Natural killer cell (primary cell): ENCODE data around the gene EEIG2. TPM values are rescaled to one million over a fixed set of nuclear protein-coding genes. Genes with fewer than 3 reads are reported as not detected.

ENCODE experiments used
- ATAC-seq, 3 donors: fragments of 150-1000 bp in 2 of 3; fragments of 200-7000 bp in 1 of 3; cut with Tn5 transposase; 1 replicate in 1 of 3; 2 replicates in 2 of 3; pipeline ENCODE4 v1.10.0; 2021; ENCODE audit warnings: mild to moderate bottlenecking in 2 of 3, moderate library complexity in 2 of 3
- DNase-seq, 2 donors: peaks; one replicate each; pipeline versions ENCODE4 v3.0.0 to v3.0.0-alpha.2; 2013 to 2021; ENCODE audit warnings: mixed read lengths in 1 of 2
- H3K27ac ChIP-seq: one replicate; pipeline ENCODE4 v1.5.1; 2013; ENCODE audit warnings: mild to moderate bottlenecking, low read length
- H3K27me3 ChIP-seq: one replicate; pipeline ENCODE4 v1.6.1; 2013; ENCODE audit warnings: low read length; ENCODE audit not compliant: control insufficient read depth, insufficient read depth
- H3K36me3 ChIP-seq: one replicate; pipeline ENCODE4 v1.6.1; 2013; ENCODE audit warnings: low read length; ENCODE audit not compliant: control insufficient read depth, insufficient read depth
- H3K4me1 ChIP-seq: one replicate; pipeline ENCODE4 v1.6.1; 2013; ENCODE audit warnings: low read length; ENCODE audit not compliant: control insufficient read depth, insufficient read depth
- H3K4me3 ChIP-seq: one replicate; pipeline ENCODE4 v1.5.1; 2013; ENCODE audit warnings: low read length
- H3K9me3 ChIP-seq: one replicate; pipeline ENCODE4 v1.6.1; 2013; ENCODE audit warnings: low read length; ENCODE audit not compliant: control insufficient read depth, insufficient read depth
- H3K27ac Mint-ChIP-seq, 2 donors: one replicate each; pipeline ENCODE4 v1.8.0; 2022; ENCODE audit warnings: mild to moderate bottlenecking in 2 of 2, mixed read lengths in 2 of 2, moderate library complexity in 1 of 2
- H3K27me3 Mint-ChIP-seq, 2 donors: one replicate each; pipeline ENCODE4 v1.8.0; 2022; ENCODE audit warnings: low read depth in 2 of 2, mixed read lengths in 2 of 2
- H3K36me3 Mint-ChIP-seq: one replicate; pipeline ENCODE4 v1.8.0; 2022; ENCODE audit warnings: mixed read lengths
- H3K4me1 Mint-ChIP-seq, 2 donors: one replicate each; pipeline ENCODE4 v1.8.0; 2022; ENCODE audit warnings: mixed read lengths in 2 of 2
- H3K4me3 Mint-ChIP-seq: one replicate; pipeline ENCODE4 v1.8.0; 2022; ENCODE audit warnings: mild to moderate bottlenecking, moderate library complexity, mixed read lengths
- H3K9me3 Mint-ChIP-seq, 2 donors: one replicate each; pipeline ENCODE4 v1.8.0; 2022; ENCODE audit warnings: mixed read lengths in 2 of 2
- WGBS: methylation state at CpG from one replicate; pipeline ENCODE4 v1.1.7; 2013; ENCODE audit warnings: missing lambda C conversion rate; ENCODE audit not compliant: insufficient coverage; 5-methylcytosine and 5-hydroxymethylcytosine counted together
- intact Hi-C: fragments of 100-400 bp; cut with micrococcal nuclease; formaldehyde crosslinking; loops from one replicate; pipeline ENCODE4 v1.14.2; 2022
- total RNA-seq, 4 donors: library from RNA; stranded (reverse); fragments of 120-200 nt in 1 of 4; gene quantifications; one replicate each; pipeline versions ENCODE4 v1.2.3 to v1.2.4, GENCODE V29; 2013 to 2022
- TF ChIP-seq, protein P1 (sequence below): fragments of 200-600 bp; IDR thresholded peaks from one replicate; pipeline ENCODE4 v1.8.0; 2022; ENCODE audit warnings: antibody characterized with exemption

Gene EEIG2
- total RNA-seq, 3 donors from 2014 or later (not counting 1 experiment from before 2014, with no cell fraction given): 18.2 to 23.9 (median 20.3) TPM

DNA sequence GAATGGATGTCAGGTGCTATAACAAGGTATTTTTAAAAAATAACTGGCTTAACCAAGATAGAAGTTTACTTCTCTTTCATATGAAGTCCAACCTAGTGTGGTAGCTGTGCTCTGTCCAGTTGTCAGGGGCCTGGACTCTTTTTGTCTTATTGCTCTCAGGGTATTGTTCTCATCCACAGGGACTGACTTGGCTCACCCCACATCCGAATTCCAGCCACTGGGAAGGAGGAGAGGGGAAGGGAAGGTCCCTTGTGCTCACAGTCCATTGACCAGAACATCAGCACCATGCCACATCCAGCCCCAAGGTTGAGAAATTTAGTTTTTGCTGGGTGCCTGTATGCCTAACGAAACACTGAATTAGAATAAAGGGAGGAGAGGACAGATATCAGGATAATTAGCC lies 8.7 kb downstream of the EEIG2 start:
- Mint-ChIP-seq H3K27ac (no peak overlapping the region), H3K27me3 (no peaks in the 10 kb centered on the region), H3K9me3 (no peaks in the 10 kb centered on the region), H3K36me3 (no peaks in the 10 kb centered on the region), H3K4me1 (peaks cover 9% of the 10 kb centered on the region in 2 donors), H3K4me3 (no peak overlapping the region)
- TF ChIP-seq, protein P1, sequence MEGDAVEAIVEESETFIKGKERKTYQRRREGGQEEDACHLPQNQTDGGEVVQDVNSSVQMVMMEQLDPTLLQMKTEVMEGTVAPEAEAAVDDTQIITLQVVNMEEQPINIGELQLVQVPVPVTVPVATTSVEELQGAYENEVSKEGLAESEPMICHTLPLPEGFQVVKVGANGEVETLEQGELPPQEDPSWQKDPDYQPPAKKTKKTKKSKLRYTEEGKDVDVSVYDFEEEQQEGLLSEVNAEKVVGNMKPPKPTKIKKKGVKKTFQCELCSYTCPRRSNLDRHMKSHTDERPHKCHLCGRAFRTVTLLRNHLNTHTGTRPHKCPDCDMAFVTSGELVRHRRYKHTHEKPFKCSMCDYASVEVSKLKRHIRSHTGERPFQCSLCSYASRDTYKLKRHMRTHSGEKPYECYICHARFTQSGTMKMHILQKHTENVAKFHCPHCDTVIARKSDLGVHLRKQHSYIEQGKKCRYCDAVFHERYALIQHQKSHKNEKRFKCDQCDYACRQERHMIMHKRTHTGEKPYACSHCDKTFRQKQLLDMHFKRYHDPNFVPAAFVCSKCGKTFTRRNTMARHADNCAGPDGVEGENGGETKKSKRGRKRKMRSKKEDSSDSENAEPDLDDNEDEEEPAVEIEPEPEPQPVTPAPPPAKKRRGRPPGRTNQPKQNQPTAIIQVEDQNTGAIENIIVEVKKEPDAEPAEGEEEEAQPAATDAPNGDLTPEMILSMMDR: no peak
- H3K4me3 ChIP-seq: no peak overlapping the region
- no peak overlapping the region for H3K27ac ChIP-seq
- no peak for DNase-seq
- H3K36me3 ChIP-seq: no peaks in the 10 kb centered on the region
- 100% methylated on average over 1 of the region's 2 CpGs for WGBS
- ATAC-seq: no peak
- intact Hi-C loops: no loop called here
- H3K27me3 ChIP-seq: no peaks in the 10 kb centered on the region
- peaks cover 5% of the 10 kb centered on the region for H3K4me1 ChIP-seq
- H3K9me3 ChIP-seq: no peaks in the 10 kb centered on the region

DNA sequence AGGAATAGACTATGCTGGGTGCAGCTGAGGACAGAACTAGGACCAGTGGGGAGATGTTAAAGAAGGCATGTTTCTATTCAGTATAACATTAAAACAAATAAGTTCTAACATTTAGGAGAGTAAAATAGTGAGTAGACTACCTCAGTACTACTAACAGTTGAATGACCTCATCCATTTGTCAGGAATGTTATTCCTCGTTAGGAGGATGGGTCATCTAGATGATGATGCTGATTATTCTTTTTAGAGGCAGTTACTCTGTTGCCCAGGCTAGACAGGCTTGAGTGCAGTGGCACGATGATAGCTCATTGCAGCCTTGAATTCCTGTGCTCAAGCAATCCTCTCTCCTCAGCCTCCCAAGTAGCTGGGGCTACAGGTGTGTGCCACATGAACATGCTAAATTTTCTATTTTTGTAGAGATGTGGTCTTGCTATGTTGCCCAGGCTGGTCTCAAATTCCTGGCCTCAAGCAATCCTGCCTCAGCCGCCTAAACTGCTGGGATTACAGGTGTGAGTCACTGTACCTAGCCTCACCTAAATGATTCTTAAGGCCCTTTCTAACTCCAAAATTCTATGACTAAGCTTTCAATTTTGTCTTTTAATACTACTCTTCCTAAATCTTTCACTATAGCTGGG lies 9.3 kb downstream of the EEIG2 start:
- no peak overlapping the region for H3K4me3 ChIP-seq
- Mint-ChIP-seq H3K4me1 (peaks cover 3% of the 10 kb centered on the region in 2 donors), H3K36me3 (no peaks in the 10 kb centered on the region), H3K27ac (no peak overlapping the region), H3K4me3 (no peak overlapping the region), H3K27me3 (no peaks in the 10 kb centered on the region), H3K9me3 (no peaks in the 10 kb centered on the region)
- peaks cover 5% of the 10 kb centered on the region for H3K4me1 ChIP-seq
- H3K9me3 ChIP-seq: no peaks in the 10 kb centered on the region
- ATAC-seq (no peak), DNase-seq (no peak)
- intact Hi-C loops: no loop called here
- TF ChIP-seq, protein P1: no peak
- WGBS: 100% methylated on average over 3 of the region's 3 CpGs
- no peaks in the 10 kb centered on the region for H3K36me3 ChIP-seq
- no peaks in the 10 kb centered on the region for H3K27me3 ChIP-seq
- no peak overlapping the region for H3K27ac ChIP-seq

DNA sequence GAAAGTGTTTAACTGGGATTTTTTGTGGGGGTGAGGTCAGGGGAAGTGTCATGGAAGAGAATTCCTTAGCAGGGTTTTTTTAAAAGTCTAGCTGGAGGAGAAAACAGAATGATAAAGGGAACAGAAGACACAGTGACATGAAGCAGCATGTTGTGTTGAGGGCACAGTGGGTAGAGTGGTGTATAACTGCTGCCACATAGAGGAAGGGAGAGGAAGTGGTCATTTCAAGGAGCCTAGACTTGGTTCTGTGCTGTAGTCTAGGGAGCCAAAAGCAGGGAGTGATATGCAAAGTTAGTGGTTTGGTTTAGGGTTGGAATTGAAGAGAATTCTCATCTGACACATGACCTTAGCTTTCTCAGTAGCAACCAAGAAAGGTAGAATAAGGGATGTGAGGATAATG lies 10.2 kb downstream of the EEIG2 start:
- Mint-ChIP-seq H3K36me3 (no peaks in the 10 kb centered on the region), H3K4me1 (peaks cover under 1% of the 10 kb centered on the region in 2 donors), H3K9me3 (no peaks in the 10 kb centered on the region), H3K4me3 (no peak overlapping the region), H3K27ac (no peak overlapping the region), H3K27me3 (no peaks in the 10 kb centered on the region)
- TF ChIP-seq, protein P1: peak; percentile 61
- Histone ChIP-seq H3K27ac (no peak overlapping the region), H3K4me3 (no peak overlapping the region), H3K4me1 (peaks cover 5% of the 10 kb centered on the region), H3K36me3 (no peaks in the 10 kb centered on the region), H3K27me3 (no peaks in the 10 kb centered on the region), H3K9me3 (no peaks in the 10 kb centered on the region)
- intact Hi-C loops: loop anchor here (2.0 kb wide), 1 partner anchor 21 kb away; no protein-coding TSS in a partner anchor
- peak in 1 of 2 donors; percentile 69 for DNase-seq
- peak; percentile 89 to 94 (median 92) for ATAC-seq

DNA sequence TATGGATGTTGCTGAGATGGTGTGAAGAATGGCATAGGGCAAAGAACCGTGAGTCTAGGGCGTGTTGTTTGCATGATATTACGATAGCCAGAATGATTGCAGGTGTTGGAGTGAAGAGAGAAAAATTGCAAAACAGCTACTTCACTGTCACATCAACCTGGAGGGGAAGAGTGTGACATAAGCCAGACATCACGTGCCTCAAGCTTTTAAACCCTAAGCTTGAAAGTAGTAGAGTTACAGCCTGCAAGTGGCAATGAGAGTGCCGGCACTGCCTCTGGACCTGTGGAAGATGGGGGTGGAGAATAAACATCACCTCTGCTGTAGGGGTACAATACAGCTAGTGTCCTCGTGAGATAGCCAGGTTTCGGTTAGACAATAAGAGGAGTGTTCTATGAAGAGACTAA lies 11.1 kb downstream of the EEIG2 start:
- H3K9me3 Mint-ChIP-seq: no peaks in the 10 kb centered on the region
- Histone ChIP-seq H3K36me3 (no peaks in the 10 kb centered on the region), H3K4me1 (peaks cover 5% of the 10 kb centered on the region), H3K9me3 (no peaks in the 10 kb centered on the region), H3K27me3 (no peaks in the 10 kb centered on the region), H3K27ac (no peak overlapping the region), H3K4me3 (no peak overlapping the region)
- 88% methylated on average over 7 of the region's 7 CpGs for WGBS
- no peaks in the 10 kb centered on the region for H3K36me3 Mint-ChIP-seq
- no peak overlapping the region for H3K27ac Mint-ChIP-seq
- no peak overlapping the region for H3K4me3 Mint-ChIP-seq
- peaks cover 8 to 9% of the 10 kb centered on the region in 2 donors for H3K4me1 Mint-ChIP-seq
- no peaks in the 10 kb centered on the region for H3K27me3 Mint-ChIP-seq
- intact Hi-C loops: loop anchor here (2.0 kb wide), 1 partner anchor 20 kb away; no protein-coding TSS in a partner anchor
- DNase-seq (no peak), ATAC-seq (no peak)
- TF ChIP-seq, protein P1: no peak
